KMS-11 (cell line): ENCODE measurements around the gene ZSCAN18.

Experiments
- H2AFZ ChIP-seq: fragments of 200-600 bp; sonication (generic); 2 replicates; pipeline ENCODE4 v1.6.1; 2016; ENCODE audit warnings: antibody characterized with exemption, mixed run types, low read depth
- H3K27ac ChIP-seq: fragments of 200-600 bp; sonication (generic); 2 replicates; pipeline ENCODE4 v1.6.1; 2016; ENCODE audit warnings: mild to moderate bottlenecking, mixed run types
- H3K27me3 ChIP-seq: fragments of 200-600 bp; sonication (generic); 2 replicates; pipeline ENCODE4 v1.6.1; 2017; ENCODE audit warnings: mild to moderate bottlenecking, low read depth, mixed run types, moderate library complexity; ENCODE audit not compliant: insufficient read depth
- H3K36me3 ChIP-seq: fragments of 200-600 bp; sonication (generic); 2 replicates; pipeline ENCODE4 v1.6.1; 2017; ENCODE audit warnings: mild to moderate bottlenecking, mixed run types; ENCODE audit not compliant: insufficient read depth
- H3K4me1 ChIP-seq: fragments of 200-600 bp; sonication (generic); 2 replicates; pipeline ENCODE4 v1.6.1; 2016; ENCODE audit warnings: mild to moderate bottlenecking, low read depth, mixed run types; ENCODE audit not compliant: poor library complexity, severe bottlenecking
- H3K4me2 ChIP-seq: fragments of 200-600 bp; sonication (generic); 2 replicates; pipeline ENCODE4 v1.7.0; 2016; ENCODE audit warnings: mild to moderate bottlenecking, mixed run types
- H3K4me3 ChIP-seq: fragments of 200-600 bp; sonication (generic); IDR thresholded peaks from 2 replicates; pipeline ENCODE4 v1.6.1; 2017; ENCODE audit warnings: low read depth, low read length, mixed read lengths; ENCODE audit not compliant: insufficient read depth
- H3K79me2 ChIP-seq: fragments of 200-600 bp; sonication (generic); 2 replicates; pipeline ENCODE4 v1.6.1; 2016; ENCODE audit warnings: low read depth, mixed run types; ENCODE audit not compliant: insufficient read depth
- H3K9ac ChIP-seq: fragments of 200-600 bp; sonication (generic); 2 replicates; pipeline ENCODE4 v1.6.1; 2016; ENCODE audit warnings: mild to moderate bottlenecking, mixed run types
- H4K20me1 ChIP-seq: fragments of 200-600 bp; sonication (generic); 2 replicates; pipeline ENCODE4 v1.6.1; 2016; ENCODE audit warnings: mild to moderate bottlenecking, mixed run types; ENCODE audit not compliant: insufficient read depth
- CTCF ChIP-seq: fragments of 200-600 bp; sonication (generic); conservative IDR thresholded peaks from 2 replicates; pipeline ENCODE4 v1.6.1; 2017; ENCODE audit warnings: low read depth, mild to moderate bottlenecking, antibody characterized with exemption, low read length, moderate library complexity, mixed read lengths

Gene ZSCAN18

GRCh38 chr19:58063712-58064111 lies 34.3 kb downstream of the ZSCAN18 start:
- Histone ChIP-seq H3K79me2 (no peaks in the 10 kb centered on the region), H3K4me2 (no peak overlapping the region), H3K27ac (no peak overlapping the region), H3K27me3 (no peaks in the 10 kb centered on the region), H2AFZ (no peak overlapping the region), H4K20me1 (no peaks in the 10 kb centered on the region), H3K4me1 (no peaks in the 10 kb centered on the region), H3K36me3 (no peaks in the 10 kb centered on the region), H3K9ac (no peak overlapping the region), H3K4me3 (no peak overlapping the region)
- TF ChIP-seq CTCF: no peak

GRCh38 chr19:58060231-58060630 lies 37.8 kb downstream of the ZSCAN18 start:
- no peaks in the 10 kb centered on the region for H4K20me1 ChIP-seq
- no peak overlapping the region for H3K27ac ChIP-seq
- H3K4me1 ChIP-seq: no peaks in the 10 kb centered on the region
- no peaks in the 10 kb centered on the region; the same call in 1 of the 2 replicates for H3K27me3 ChIP-seq
- H3K79me2 ChIP-seq: no peaks in the 10 kb centered on the region
- H3K4me2 ChIP-seq: no peak overlapping the region
- no peak overlapping the region for H3K9ac ChIP-seq
- no peaks in the 10 kb centered on the region for H3K36me3 ChIP-seq
- no peak overlapping the region for H3K4me3 ChIP-seq
- TF ChIP-seq CTCF: no peak
- H2AFZ ChIP-seq: no peak overlapping the region

GRCh38 chr19:58059671-58060078 lies 38.4 kb downstream of the ZSCAN18 start:
- Histone ChIP-seq H3K4me3 (no peak overlapping the region), H3K4me1 (no peaks in the 10 kb centered on the region), H4K20me1 (no peaks in the 10 kb centered on the region), H3K27me3 (no peaks in the 10 kb centered on the region; the same call in 1 of the 2 replicates), H3K4me2 (no peak overlapping the region), H3K36me3 (no peaks in the 10 kb centered on the region), H2AFZ (no peak overlapping the region), H3K9ac (no peak overlapping the region), H3K79me2 (no peaks in the 10 kb centered on the region), H3K27ac (no peak overlapping the region)
- no peak for TF ChIP-seq CTCF

GRCh38 chr19:58059003-58059670 lies 38.9 kb downstream of the ZSCAN18 start, which contains the start of gene ZNF135:
ZNF135 (plus strand) TSS chr19:58059282; CDS start chr19:58060003, 721 bp downstream.
- Histone ChIP-seq H3K79me2 (no peaks in the 10 kb centered on the region), H3K4me2 (no peak within 1 kb of the TSS), H2AFZ (no peak within 1 kb of the TSS), H3K36me3 (no peaks in the 10 kb centered on the region), H3K27ac (no peak within 1 kb of the TSS), H3K4me1 (no peaks in the 10 kb centered on the region), H4K20me1 (no peaks in the 10 kb centered on the region), H3K9ac (no peak within 1 kb of the TSS), H3K4me3 (no peak within 1 kb of the TSS), H3K27me3 (no peaks in the 10 kb centered on the region; the same call in 1 of the 2 replicates)
- no peak for TF ChIP-seq CTCF
